Adipose tissue (tissue), 3 donors: ENCODE measurements around the gene DNM3. TPM values are rescaled to one million over a fixed set of nuclear protein-coding genes. Genes with fewer than 3 reads are reported as not detected.
"Not testable (repeated sequence)": the region's sequence is repeated elsewhere in the genome, so short reads cannot be mapped to it uniquely, and the experiment has no call there.

ENCODE experiments used
- H3K27ac ChIP-seq: one replicate; pipeline ENCODE4 v1.5.1; 2013; ENCODE audit warnings: low read depth, low read length
- WGBS, 3 donors: extraction: QIAGEN DNeasy Blood & Tissue Kit; methylation state at CpG; one replicate each; pipeline ENCODE4 v1.1.7; 2013; 5-methylcytosine and 5-hydroxymethylcytosine counted together
- polyA plus RNA-seq, 3 donors: library from polyadenylated mRNA; stranded (reverse); fragments of 200-250 nt; gene quantifications; one replicate each; pipeline ENCODE4 v1.2.3, GENCODE V29; 2013
- donor health status: healthy with polysubstance abuse.
- donor health status: Bipolar disorder and iron deficiency.
- donor health status: healthy.

Gene DNM3
- polyA plus RNA-seq, 3 donors: 0.37 to 3.0 (median 2.1) TPM

DNA sequence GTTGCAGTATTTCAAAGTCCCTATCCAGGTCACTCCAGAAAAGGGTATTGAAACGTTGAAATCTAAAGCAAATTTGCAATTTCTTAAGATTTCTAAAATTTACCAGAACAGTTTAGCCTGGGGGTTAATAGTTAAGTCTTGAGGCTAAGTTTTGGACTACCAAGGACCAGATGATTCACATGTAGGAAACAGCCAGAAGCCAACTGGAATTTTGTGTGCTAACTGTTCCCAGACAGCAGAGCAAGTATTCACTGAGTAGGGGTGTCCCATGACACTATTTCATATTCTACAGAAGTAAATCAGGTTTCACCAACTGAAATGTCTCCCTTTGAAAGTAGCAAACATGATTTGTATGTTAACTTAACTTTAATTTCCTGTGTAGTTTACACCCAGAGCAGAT, 567.7 kb downstream of the DNM3 start:
- WGBS, 3 donors: 85 to 96% (median 85%) methylated on average over 1 of the region's 1 CpG
- no peak overlapping the region for H3K27ac ChIP-seq

DNA sequence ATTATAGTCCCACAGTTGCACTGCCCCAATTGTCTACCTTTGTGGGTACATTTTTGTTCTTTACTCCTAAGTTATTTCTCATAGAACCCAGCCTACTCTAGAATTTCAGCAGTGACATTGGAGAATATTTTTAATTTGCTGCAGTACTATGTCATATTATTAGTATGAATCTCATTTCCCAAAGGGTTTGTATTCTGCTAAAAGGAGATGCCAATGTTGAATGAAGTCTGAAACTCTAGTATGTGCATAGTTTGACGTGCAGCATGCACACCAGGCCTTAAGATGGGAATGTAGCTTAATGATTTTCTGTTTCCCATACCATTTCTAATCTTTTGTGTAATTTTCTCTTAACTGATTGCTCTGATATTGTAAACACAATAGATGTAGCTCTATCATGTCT, 568.7 kb downstream of the DNM3 start:
- WGBS, 3 donors: 75 to 87% (median 75%) methylated on average over 1 of the region's 1 CpG
- H3K27ac ChIP-seq: no peak overlapping the region

DNA sequence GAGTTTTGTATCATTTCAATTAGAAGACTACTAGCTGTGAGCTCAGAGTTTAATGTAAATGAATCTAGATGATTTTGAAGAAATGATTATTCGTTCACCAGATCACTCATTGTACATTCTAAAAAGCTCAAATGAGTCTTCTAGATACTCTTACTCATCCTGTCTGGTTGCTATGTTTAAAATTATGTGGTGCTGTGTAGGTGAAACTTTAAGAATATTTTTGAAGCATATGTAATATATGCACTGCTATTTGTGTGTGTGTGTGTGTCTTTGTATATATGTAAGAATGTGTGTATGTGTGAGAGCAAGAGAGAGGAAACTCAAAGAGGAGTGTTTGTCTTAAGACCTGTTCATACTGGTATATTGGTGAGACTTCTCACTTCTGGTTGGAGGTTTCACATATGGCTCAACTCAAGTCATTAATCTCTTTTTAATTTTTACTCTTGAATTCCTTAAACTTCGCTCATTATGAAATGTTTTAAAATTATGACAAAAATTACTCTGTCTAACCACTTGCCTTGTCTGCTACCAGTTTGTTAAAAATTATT, 570.6 kb downstream of the DNM3 start:
- no peak overlapping the region for H3K27ac ChIP-seq
- 93 to 98% (median 93%) methylated on average over 2 of the region's 2 CpGs for WGBS, 3 donors

DNA sequence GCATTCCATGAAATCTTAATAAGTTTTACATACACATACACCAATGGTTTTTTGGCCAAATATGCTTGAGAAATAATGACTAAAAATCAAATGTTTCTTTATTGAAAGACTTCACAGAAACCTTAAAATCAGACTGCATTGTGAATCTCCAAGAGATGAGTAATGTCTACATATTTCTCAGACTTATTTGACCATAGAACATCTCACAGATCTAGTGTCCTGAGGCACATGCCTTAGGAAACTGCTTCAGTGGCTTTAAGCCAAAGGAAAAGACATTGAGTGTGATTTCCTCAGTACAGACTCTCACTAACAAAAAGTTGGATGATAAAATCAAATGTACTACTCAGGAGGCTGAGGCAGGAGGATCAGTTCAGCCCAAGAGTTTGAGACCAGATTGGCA, 573.0 kb downstream of the DNM3 start:
- H3K27ac ChIP-seq: no peak overlapping the region

DNA sequence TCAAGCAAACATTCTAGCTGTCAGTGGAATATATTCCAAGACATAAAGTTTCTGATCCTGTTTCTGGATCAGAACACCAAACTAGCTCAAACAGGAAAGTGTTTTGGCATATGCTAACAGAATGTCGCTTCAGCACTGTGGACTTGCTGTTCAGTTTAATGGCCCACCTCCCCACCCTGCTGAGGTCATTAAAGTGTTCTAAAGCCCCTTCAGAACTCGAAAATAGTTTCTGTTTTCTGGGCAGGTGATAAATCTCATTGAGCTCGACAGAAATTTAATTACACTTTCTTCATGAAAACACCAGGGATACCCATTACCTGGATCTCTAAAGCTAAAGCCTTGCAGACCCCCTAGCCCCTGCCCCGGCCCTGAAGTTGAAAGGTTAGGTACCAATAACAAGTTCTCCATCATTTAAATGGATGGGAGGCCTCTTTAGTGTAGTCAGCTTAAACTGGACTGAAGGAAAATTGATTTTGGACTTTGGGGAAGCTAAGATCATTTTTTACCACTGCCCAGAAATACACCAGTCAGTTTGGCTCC, 575.3 kb downstream of the DNM3 start:
- no peak overlapping the region for H3K27ac ChIP-seq
- 72 to 77% (median 73%) methylated on average over 4 of the region's 4 CpGs for WGBS, 3 donors

DNA sequence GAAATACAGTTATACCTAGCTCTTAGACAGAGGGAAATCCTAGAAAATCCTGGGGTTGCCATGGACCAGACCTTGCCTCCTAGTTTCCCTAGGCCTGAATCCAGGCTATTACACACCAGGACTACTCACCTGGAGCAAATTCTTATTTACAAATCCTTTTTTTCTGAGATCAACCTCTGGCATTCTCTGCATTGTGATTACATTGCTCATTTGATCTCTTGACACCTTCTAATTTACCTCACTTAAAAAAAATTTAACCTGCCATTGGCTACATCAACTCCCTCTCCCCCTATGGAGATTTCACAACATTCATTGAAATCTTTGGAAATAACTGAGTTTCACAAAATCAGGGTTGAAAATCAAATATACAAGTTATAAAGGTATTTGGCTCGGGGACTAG, 576.3 kb downstream of the DNM3 start:
- H3K27ac ChIP-seq: no peak overlapping the region
- 92 to 98% (median 93%) methylated on average over 1 of the region's 1 CpG for WGBS, 3 donors

DNA sequence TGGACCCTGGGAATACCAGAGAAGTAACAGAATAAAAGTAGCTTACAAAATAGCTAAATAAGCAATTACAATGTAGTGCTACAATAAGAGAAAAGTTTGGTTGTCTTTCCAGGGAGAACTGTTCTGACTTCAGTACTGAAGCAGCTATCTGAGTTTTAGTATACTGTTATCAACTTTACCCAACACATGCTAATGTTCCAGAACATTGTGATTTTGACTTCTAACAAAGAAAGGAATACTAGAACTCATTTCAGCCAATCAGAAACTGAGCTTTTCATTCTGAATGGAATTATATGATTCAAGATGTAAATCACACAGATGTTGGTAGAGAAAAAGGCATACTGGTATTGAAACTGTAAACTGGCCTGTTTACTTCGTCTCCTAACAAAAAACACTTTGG, 579.1 kb downstream of the DNM3 start, which contains the start of gene C1orf105:
TSS of gene C1orf105 (plus strand) at position 301 of the 400 bp plus-strand sequence. CDS start 201 bp downstream, outside the sequence.
- H3K27ac ChIP-seq: no peak within 1 kb of the TSS
- 93 to 96% (median 96%) methylated on average over 1 of the region's 1 CpG for WGBS, 3 donors

- WGBS, 3 donors: 76 to 83% (median 82%) methylated on average over 5 of the region's 5 CpGs
- H3K27ac ChIP-seq: no peak overlapping the region
These were observed 580.8 kb downstream of the DNM3 start for GRCh38 chr1:172421974-172422604.

DNA sequence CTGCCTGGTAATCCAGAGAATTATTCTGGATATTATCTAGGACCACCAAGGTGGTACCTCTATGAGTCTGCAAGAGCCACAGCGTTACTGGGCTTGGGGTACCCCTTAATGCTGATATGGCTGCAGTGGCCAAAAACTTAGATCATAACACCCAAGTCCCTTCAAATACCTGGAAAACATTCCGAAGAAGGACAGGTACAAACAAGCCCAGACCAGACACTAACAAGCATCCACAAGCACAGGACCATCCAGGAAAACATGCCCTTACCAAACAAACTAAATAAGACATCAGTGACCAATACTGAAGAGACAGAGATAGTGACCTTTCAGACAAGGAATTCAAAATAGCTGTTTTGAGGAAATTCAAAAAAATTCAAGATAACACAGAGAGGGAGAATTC, 582.0 kb downstream of the DNM3 start:
- 92 to 98% (median 96%) methylated on average over 2 of the region's 2 CpGs for WGBS, 3 donors
- H3K27ac ChIP-seq: no peak overlapping the region

GRCh38 chr1:172425339-172425738, 584.0 kb downstream of the DNM3 start:
- H3K27ac ChIP-seq: no peak overlapping the region
- 83 to 94% (median 91%) methylated on average over 3 of the region's 3 CpGs for WGBS, 3 donors

- WGBS, 3 donors: 94 to 100% (median 96%) methylated on average over 2 of the region's 2 CpGs
These were observed 585.9 kb downstream of the DNM3 start for GRCh38 chr1:172427191-172427590.

DNA sequence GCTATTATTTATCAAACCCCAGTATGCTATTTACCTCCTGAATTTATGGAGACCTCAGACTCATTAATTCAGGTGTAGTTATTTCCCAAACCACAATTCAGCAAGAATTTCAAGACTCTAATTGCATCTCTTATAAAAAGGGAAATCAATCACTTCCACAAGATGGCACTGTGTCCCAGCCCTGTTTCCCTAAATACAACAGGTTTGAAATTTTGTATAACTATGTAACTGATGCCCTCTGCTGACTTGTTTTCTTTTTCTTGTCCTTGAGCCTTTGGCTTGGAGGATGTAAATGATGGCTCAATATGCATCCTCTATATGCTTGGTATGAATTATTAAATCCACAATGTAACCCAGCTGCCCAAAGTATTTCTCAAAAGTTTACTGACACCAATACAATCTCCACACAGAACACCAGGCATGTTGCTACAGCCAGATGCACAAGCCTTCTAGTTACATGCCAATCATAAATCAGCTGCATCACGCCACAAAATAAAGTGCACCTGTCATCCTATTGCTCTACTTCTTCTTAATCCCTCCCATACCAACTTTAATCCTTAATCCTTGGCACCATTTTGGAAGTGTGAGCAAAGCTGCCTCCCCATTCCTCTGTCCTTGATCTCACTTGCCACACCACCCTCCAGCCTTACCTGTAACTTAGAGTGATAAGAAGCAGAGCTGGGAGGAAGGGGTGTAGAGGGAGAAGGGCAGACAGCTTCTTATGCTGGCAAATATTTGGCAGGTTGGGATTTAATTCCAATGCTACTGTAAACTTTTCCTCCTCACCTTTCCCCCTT, 588.2 kb downstream of the DNM3 start:
- H3K27ac ChIP-seq: no peak overlapping the region
- WGBS, 3 donors: 62 to 89% (median 88%) methylated on average over 1 of the region's 1 CpG

More at GRCh38 chr1:172427191-172427590, 585.9 kb downstream of the DNM3 start:
- no peak overlapping the region for H3K27ac ChIP-seq

DNA sequence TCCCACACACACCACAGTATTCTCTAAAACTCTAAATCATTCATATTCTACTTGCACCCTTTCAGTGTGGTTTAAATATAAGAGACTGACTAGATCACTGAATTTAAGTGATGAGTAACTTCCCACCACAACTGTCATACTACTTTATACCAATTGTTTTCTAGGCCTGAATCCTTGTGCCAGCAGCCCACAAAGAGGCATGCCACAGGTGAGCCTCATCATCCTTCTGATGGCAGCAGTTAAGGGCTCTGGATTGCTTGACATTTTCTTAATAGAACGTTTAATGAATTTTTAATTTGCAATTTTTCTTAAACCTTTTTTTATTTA, 588.8 kb downstream of the DNM3 start:
- H3K27ac ChIP-seq: no peak overlapping the region
- 76 to 84% (median 78%) methylated on average over 1 of the region's 1 CpG for WGBS, 3 donors

- H3K27ac ChIP-seq: no peak overlapping the region
- WGBS, 3 donors: 64 to 84% (median 74%) methylated on average over 2 of the region's 2 CpGs
These were observed 589.9 kb downstream of the DNM3 start for GRCh38 chr1:172431204-172431603.

- WGBS, 3 donors: 22 to 81% (median 77%) methylated on average over 9 of the region's 9 CpGs
These were observed 590.5 kb downstream of the DNM3 start for GRCh38 chr1:172431721-172432192.

GRCh38 chr1:172437183-172437582, 595.9 kb downstream of the DNM3 start:
- not testable (repeated sequence) for H3K27ac ChIP-seq
- 94 to 96% (median 95%) methylated on average over 3 of the region's 3 CpGs for WGBS, 3 donors

More at GRCh38 chr1:172431721-172432192, 590.5 kb downstream of the DNM3 start:
- H3K27ac ChIP-seq: no peak overlapping the region

DNA sequence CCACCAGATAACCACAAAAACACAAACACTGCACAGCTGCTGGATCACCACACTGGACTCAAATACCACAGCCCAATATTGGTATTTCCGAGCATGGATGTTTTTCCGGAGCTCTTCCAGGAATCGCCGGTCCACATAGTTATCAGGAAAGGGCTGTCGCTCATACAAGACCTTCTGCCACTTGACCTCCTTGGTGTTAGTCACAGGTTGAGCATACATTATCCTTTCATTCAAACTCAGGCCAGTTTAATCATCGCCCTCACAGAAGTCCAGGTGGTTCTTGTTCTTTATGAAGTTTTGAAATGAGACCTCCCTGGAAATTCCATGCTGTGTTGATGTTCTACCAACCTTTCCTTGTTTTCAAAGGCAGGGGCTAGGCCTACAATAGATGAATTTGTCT, 601.1 kb downstream of the DNM3 start:
- 93 to 95% (median 95%) methylated on average over 6 of the region's 6 CpGs for WGBS, 3 donors
- no peak overlapping the region for H3K27ac ChIP-seq

DNA sequence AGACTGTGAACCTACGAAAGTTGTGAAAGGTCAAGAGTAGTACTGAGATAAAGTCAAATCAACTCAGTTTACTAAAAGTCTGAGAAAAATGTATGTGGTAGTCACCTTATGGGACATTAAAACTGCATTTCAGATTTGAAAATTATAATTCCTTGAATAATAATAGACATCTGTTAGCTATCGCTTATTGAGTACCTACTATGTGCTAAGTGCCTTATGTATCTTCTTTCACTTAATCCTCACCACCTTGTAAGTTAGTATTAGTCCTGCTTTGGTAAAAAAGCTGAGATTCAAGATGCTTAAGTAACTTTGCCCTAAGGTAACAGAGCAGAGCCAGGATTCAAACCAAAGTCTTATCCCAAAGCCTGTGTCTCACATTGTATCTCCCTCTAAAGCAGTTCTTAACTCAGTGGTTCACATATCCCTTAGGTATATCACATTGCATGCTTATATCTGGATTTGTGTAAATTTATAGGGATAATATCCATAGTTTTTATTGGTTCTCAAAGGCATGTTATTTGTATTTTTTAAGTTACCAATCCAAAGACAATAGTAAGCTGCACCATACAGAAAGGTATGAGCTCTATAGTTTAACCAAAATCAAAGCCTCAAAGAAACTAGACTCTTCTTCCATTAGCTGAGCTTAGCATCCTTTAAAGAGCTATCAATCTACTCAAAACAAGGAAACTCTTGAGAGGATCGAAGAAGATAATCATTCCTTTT, 601.7 kb downstream of the DNM3 start:
- WGBS, 3 donors: 53 to 70% (median 67%) methylated on average over 3 of the region's 3 CpGs
- no peak overlapping the region for H3K27ac ChIP-seq
